GM12878 (cell line): ENCODE measurements around the gene TAX1BP3. TPM values are rescaled to one million over a fixed set of nuclear protein-coding genes. Genes with fewer than 3 reads are reported as not detected.

Source experiments
- ATAC-seq: fragments of 200-7000 bp; cut with Tn5 transposase; 3 replicates; pipeline ENCODE4 v1.9.1; 2020; ENCODE audit warnings: mild to moderate bottlenecking, moderate library complexity
- BruUV-seq: library from RNA; stranded (reverse); fragments of 400-500 nt; replicated peaks from 2 replicates; lab custom pipeline; 2021; lab: Mats Ljungman, UMichigan
- CTCF ChIA-PET: fragments of 300-600 bp; sonication (Branson Sonifier 250); formaldehyde crosslinking; extraction: SDS; loops from one replicate; lab custom pipeline; 2021; ENCODE audit warnings: inconsistent platforms; lab: Yijun Ruan, JAX
- POLR2A ChIA-PET: fragments of 350-600 bp; formaldehyde crosslinking; extraction: SDS; loops from one replicate; lab custom pipeline; 2021; ENCODE audit warnings: inconsistent platforms; lab: Charles Lee
- RAD21 ChIA-PET: fragments of 300-600 bp; sonication (Branson Sonifier 250); formaldehyde crosslinking; loops from one replicate; lab custom pipeline; 2023; ENCODE audit warnings: antibody characterized with exemption; ENCODE audit not compliant: unreplicated experiment; lab: Charles Lee
- SMC1A ChIA-PET: fragments of 300-600 bp; sonication (Branson Sonifier 250); formaldehyde crosslinking; loops from one replicate; lab custom pipeline; 2023; ENCODE audit not compliant: unreplicated experiment, uncharacterized antibody; lab: Charles Lee
- DNase-seq: peaks from one replicate; pipeline ENCODE4 v3.0.0-alpha.2; 2011; ENCODE audit warnings: low read depth, low spot score
- FAIRE-seq: peaks from 3 replicates; lab custom pipeline; 2011; peaks lifted over from hg19 to GRCh38; lab: Jason Lieb, UNC
- H2AFZ ChIP-seq: 2 replicates; pipeline ENCODE4 v1.6.0; 2011; ENCODE audit warnings: low read depth, low read length, control low read depth; ENCODE audit not compliant: control insufficient read depth
- H3K27ac ChIP-seq: 2 replicates; pipeline ENCODE4 v1.5.1; 2011; ENCODE audit warnings: control low read depth; ENCODE audit not compliant: control insufficient read depth, insufficient read depth
- H3K27me3 ChIP-seq, 2 experiments: replicated peaks in 1 of 2; 2 replicates each; pipeline versions ENCODE4 v1.6.0 to v1.6.1; 2011; ENCODE audit warnings: low read length in 1 of 2; ENCODE audit not compliant: control insufficient read depth in 2 of 2, insufficient read depth in 2 of 2
- H3K36me3 ChIP-seq, 2 experiments: 2 replicates each; pipeline ENCODE4 v1.5.1; 2011; ENCODE audit warnings: low read length in 1 of 2; ENCODE audit not compliant: control insufficient read depth in 2 of 2, insufficient read depth in 2 of 2
- H3K4me1 ChIP-seq: 2 replicates; pipeline ENCODE4 v1.6.1; 2011; ENCODE audit warnings: mild to moderate bottlenecking, low read length, moderate library complexity, mixed read lengths; ENCODE audit not compliant: control insufficient read depth, insufficient read depth
- H3K4me2 ChIP-seq: 2 replicates; pipeline ENCODE4 v1.6.0; 2011; ENCODE audit warnings: control low read depth; ENCODE audit not compliant: control insufficient read depth, insufficient read depth
- H3K4me3 ChIP-seq: fragments of 200-600 bp; sonication (generic); 2 replicates; pipeline ENCODE4 v1.5.1; 2016
- H3K79me2 ChIP-seq: 2 replicates; pipeline ENCODE4 v1.6.0; 2011; ENCODE audit warnings: low read length; ENCODE audit not compliant: control insufficient read depth, insufficient read depth
- H3K9ac ChIP-seq: 2 replicates; pipeline ENCODE4 v1.8.0; 2011; ENCODE audit warnings: low read length, control low read depth, mixed read lengths; ENCODE audit not compliant: control insufficient read depth, insufficient read depth
- H3K9me3 ChIP-seq: replicated peaks from 3 replicates; pipeline ENCODE4 v1.5.1; 2011; ENCODE audit warnings: mild to moderate bottlenecking, low read length; ENCODE audit not compliant: control insufficient read depth, insufficient read depth
- H4K20me1 ChIP-seq: 2 replicates; pipeline ENCODE4 v1.6.0; 2011; ENCODE audit not compliant: control insufficient read depth, insufficient read depth
- ATF7 ChIP-seq: fragments of 450-650 bp; IDR thresholded peaks from 2 replicates; pipeline ENCODE4 v1.6.1; 2016; ENCODE audit warnings: low read depth, mild to moderate bottlenecking
- BRCA1 ChIP-seq: IDR thresholded peaks from 2 replicates; pipeline ENCODE4 v1.6.1; 2011; ENCODE audit warnings: low read depth, low read length, improper control_type of control experiment
- CHD4 ChIP-seq: fragments of 200-600 bp; sonication (generic); IDR thresholded peaks from 2 replicates; pipeline ENCODE4 v1.6.1; 2016; ENCODE audit warnings: mild to moderate bottlenecking
- CREM ChIP-seq: IDR thresholded peaks from 2 replicates; pipeline ENCODE4 v1.6.1; 2014; ENCODE audit warnings: antibody characterized with exemption, low read depth
- EP300 ChIP-seq, 2 experiments: fragments of 150-350 bp in 1 of 2; IDR thresholded peaks; 2 replicates each; pipeline ENCODE4 v1.6.1; 2011 to 2012; ENCODE audit warnings: low read depth in 2 of 2, low read length in 2 of 2, borderline replicate concordance in 1 of 2, improper control_type of control experiment in 1 of 2, inconsistent platforms in 1 of 2; ENCODE audit not compliant: control insufficient read depth in 1 of 2
- GABPA ChIP-seq: IDR thresholded peaks from 2 replicates; pipeline ENCODE4 v1.6.1; 2014; ENCODE audit warnings: antibody characterized with exemption, low read depth, mild to moderate bottlenecking, inconsistent platforms
- GATAD2B ChIP-seq: fragments of 450-650 bp; conservative IDR thresholded peaks from 2 replicates; pipeline ENCODE4 v1.6.1; 2017; ENCODE audit warnings: low read depth, mild to moderate bottlenecking, moderate library complexity
- KAT2A ChIP-seq: conservative IDR thresholded peaks from 2 replicates; pipeline ENCODE4 v1.6.1; 2011; ENCODE audit warnings: low read depth, low read length; ENCODE audit not compliant: control insufficient read depth
- KLF5 ChIP-seq: fragments of 450-650 bp; IDR thresholded peaks from 2 replicates; pipeline ENCODE4 v1.6.1; 2014; ENCODE audit warnings: mild to moderate bottlenecking; ENCODE audit not compliant: partially characterized antibody
- MEF2B ChIP-seq: fragments of 450-650 bp; IDR thresholded peaks from 2 replicates; pipeline ENCODE4 v1.6.1; 2018; ENCODE audit warnings: mild to moderate bottlenecking, moderate library complexity; ENCODE audit not compliant: partially characterized antibody, poor library complexity, severe bottlenecking
- MTA3 ChIP-seq: IDR thresholded peaks from 2 replicates; pipeline ENCODE4 v1.6.1; 2012; ENCODE audit warnings: low read length, inconsistent platforms, borderline replicate concordance
- MYC ChIP-seq: IDR thresholded peaks from 2 replicates; pipeline ENCODE4 v1.6.1; 2011; ENCODE audit warnings: mild to moderate bottlenecking, low read length, moderate library complexity, inconsistent platforms; ENCODE audit not compliant: insufficient read depth, insufficient replicate concordance, insufficient read length, severe bottlenecking
- NFYA ChIP-seq: IDR thresholded peaks from 2 replicates; pipeline ENCODE4 v1.6.1; 2011; ENCODE audit warnings: low read depth, mild to moderate bottlenecking, low read length, improper control_type of control experiment, borderline replicate concordance
- NRF1 ChIP-seq: conservative IDR thresholded peaks from 2 replicates; pipeline ENCODE4 v1.6.1; 2011; ENCODE audit warnings: mild to moderate bottlenecking, low read depth, low read length, improper control_type of control experiment
- RAD51 ChIP-seq: fragments of 450-650 bp; IDR thresholded peaks from 2 replicates; pipeline ENCODE4 v1.6.1; 2016; ENCODE audit warnings: moderate library complexity, mild to moderate bottlenecking, inconsistent platforms
- RUNX3 ChIP-seq: IDR thresholded peaks from 2 replicates; pipeline ENCODE4 v1.6.1; 2012; ENCODE audit warnings: low read length, inconsistent platforms
- TCF12 ChIP-seq: IDR thresholded peaks from 2 replicates; pipeline ENCODE4 v1.6.1; 2011; ENCODE audit warnings: low read depth, mild to moderate bottlenecking, low read length
- ZNF217 ChIP-seq: fragments of 450-650 bp; IDR thresholded peaks from 2 replicates; pipeline ENCODE4 v1.6.1; 2017; ENCODE audit warnings: antibody characterized with exemption, mild to moderate bottlenecking
- WGBS: methylation state at CpG from one replicate; pipeline ENCODE4 v1.1.6; 2016; ENCODE audit warnings: low lambda C conversion rate; ENCODE audit not compliant: insufficient replicate concordance, insufficient coverage; ENCODE audit errors: missing lambda C conversion rate; 5-methylcytosine and 5-hydroxymethylcytosine counted together
- in situ Hi-C: fragments of 300-500 bp; cut with MboI; formaldehyde crosslinking; loops from 9 replicates; pipeline ENCODE4 v1.14.3; 2018; ENCODE audit warnings: mixed read lengths
- intact Hi-C: fragments of 100-400 bp; cut with micrococcal nuclease; formaldehyde crosslinking; loops from one replicate; pipeline ENCODE4 v1.14.2; 2022; ENCODE audit not compliant: unreplicated experiment
- polyA plus RNA-seq, 11 experiments: library from polyadenylated mRNA; depleted of rRNA in 4 of 11; unstranded in 6 of 11; stranded (reverse) in 5 of 11; fragments of >200 nt; fragmentation: Nextera tagmentation in 4 of 11; fragmentation: Illumina TruSeq in 1 of 11; extraction: Ambion mirVana in 4 of 11; extraction: Trizol in 1 of 11; gene quantifications; 1 replicate in 1 of 11; 2 replicates in 10 of 11; pipeline versions ENCODE4 v1.2.1 to v1.2.3, GENCODE V29; 2011 to 2016; ENCODE audit warnings: inconsistent platforms in 2 of 11, missing spikeins in 2 of 11, low read depth in 1 of 11
- total RNA-seq, 4 experiments: library from RNA; depleted of rRNA in 3 of 4; stranded (reverse); fragments of >200 nt in 3 of 4; fragmentation: Illumina TruSeq in 1 of 4; extraction: Trizol in 1 of 4; gene quantifications; 2 replicates each; pipeline versions ENCODE4 v1.2.1 to v1.2.3, GENCODE V29; 2013 to 2021
- TF ChIP-seq, protein P1 (sequence below): fragments of 450-650 bp; IDR thresholded peaks from 2 replicates; pipeline ENCODE4 v1.6.1; 2016; ENCODE audit warnings: mild to moderate bottlenecking

TAX1BP3 gene
- total and polyA plus RNA-seq, 10 of the 15 experiments (the other 5 are each of a cell fraction or from before 2014, with no cell fraction given): 1.00 to 40.4 (median 15.4) TPM

- TF ChIP-seq RUNX3 (no peak), KAT2A (no peak), ZNF217 (no peak), NRF1 (no peak), MTA3 (no peak), ATF7 (no peak), CHD4 (no peak), CREM (no peak)
- TF ChIP-seq, protein P1, sequence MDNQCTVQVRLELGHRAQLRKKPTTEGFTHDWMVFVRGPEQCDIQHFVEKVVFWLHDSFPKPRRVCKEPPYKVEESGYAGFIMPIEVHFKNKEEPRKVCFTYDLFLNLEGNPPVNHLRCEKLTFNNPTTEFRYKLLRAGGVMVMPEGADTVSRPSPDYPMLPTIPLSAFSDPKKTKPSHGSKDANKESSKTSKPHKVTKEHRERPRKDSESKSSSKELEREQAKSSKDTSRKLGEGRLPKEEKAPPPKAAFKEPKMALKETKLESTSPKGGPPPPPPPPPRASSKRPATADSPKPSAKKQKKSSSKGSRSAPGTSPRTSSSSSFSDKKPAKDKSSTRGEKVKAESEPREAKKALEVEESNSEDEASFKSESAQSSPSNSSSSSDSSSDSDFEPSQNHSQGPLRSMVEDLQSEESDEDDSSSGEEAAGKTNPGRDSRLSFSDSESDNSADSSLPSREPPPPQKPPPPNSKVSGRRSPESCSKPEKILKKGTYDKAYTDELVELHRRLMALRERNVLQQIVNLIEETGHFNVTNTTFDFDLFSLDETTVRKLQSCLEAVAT: no peak
Measured at GRCh38 chr17:3675886-3676285, 7.5 kb upstream of the TAX1BP3 start (continued).

GRCh38 chr17:3672571-3672970 lies 4.2 kb upstream of the TAX1BP3 start:
- no peak overlapping the region for H2AFZ ChIP-seq
- H3K4me1 ChIP-seq: peaks cover 6% of the 10 kb centered on the region
- intact Hi-C loops (no loop called here), in situ Hi-C loops (no loop called here)
- RAD21 ChIA-PET: no interaction called here
- H4K20me1 ChIP-seq: no peaks in the 10 kb centered on the region
- H3K9ac ChIP-seq: no peak overlapping the region
- CTCF ChIA-PET: interaction anchor here (1.1 kb wide), 1 partner anchor 10 kb away, joined by 6 read pairs; no protein-coding TSS in a partner anchor
- DNase-seq (no peak), FAIRE-seq (no peak), ATAC-seq (no peak)
- H3K9me3 ChIP-seq: no peaks in the 10 kb centered on the region
- POLR2A ChIA-PET: no interaction called here
- no peak overlapping the region for H3K27ac ChIP-seq
- H3K4me2 ChIP-seq: no peak overlapping the region
- peaks cover 0 to 3% of the 10 kb centered on the region in 2 experiments; a peak in 1 of 4 replicates for H3K36me3 ChIP-seq
- no TSS peak for BruUV-seq
- peaks cover 20% of the 10 kb centered on the region for H3K79me2 ChIP-seq
- WGBS: 70% methylated on average over 4 of the region's 4 CpGs
- H3K27me3 ChIP-seq: no peaks in the 10 kb centered on the region
- SMC1A ChIA-PET: no interaction called here
- no peak overlapping the region for H3K4me3 ChIP-seq
- TF ChIP-seq MYC (no peak), GATAD2B (no peak), BRCA1 (no peak), RAD51 (no peak), KLF5 (no peak), NFYA (no peak), GABPA (no peak), EP300 (IDR thresholded peaks at IDR 0.05; ENCODE audit: borderline replicate concordance in 1 of 2, control insufficient read depth in 1 of 2, low read depth in 2 of 2, low read length in 2 of 2) (no peak), TCF12 (no peak), MEF2B (no peak)
- TF ChIP-seq, all 136 proteins: peak for 0
